ENCODE measurements around the gene XCL2. TPM values are rescaled to one million over a fixed set of nuclear protein-coding genes. Genes with fewer than 3 reads are reported as not detected.
"Not testable (repeated sequence)": the region's sequence is repeated elsewhere in the genome, so short reads cannot be mapped to it uniquely, and the experiment has no call there.

XCL2 gene
- total RNA-seq, 4 donors from 2014 or later = 1.7 to 4.5 TPM; not detected in 2

GRCh38 chr1:168553680-168554553 lies 10.1 kb upstream of the XCL2 start:
- H3K27me3 ChIP-seq = no peaks in the 10 kb centered on the region
- intact Hi-C loops (cut with DNase I; ENCODE audit: low total_unique reads) (no loop called here), in situ Hi-C loops (cut with MboI; ENCODE audit: low pct_ligation_motif_present in 1 of 4, low pct_unique_long_range_greater_than_20kb in 1 of 4, low sequenced_read_pairs in 3 of 4) (loop anchor here in 2 of 4 donors (25.0 kb wide), 2 partner anchors 117 to 217 kb away; no protein-coding TSS in a partner anchor)
- no peak overlapping the region for H3K27ac ChIP-seq
- no peaks in the 10 kb centered on the region for H3K36me3 ChIP-seq
- no peak for DNase-seq
- no peak overlapping the region for H3K4me3 ChIP-seq
- peaks cover 0 to 2% (median 0%) of the 10 kb centered on the region in 4 donors for H3K4me1 ChIP-seq
- no peak for TF ChIP-seq POLR2AphosphoS5 (IDR thresholded peaks at IDR 0.05)
- no peak for TF ChIP-seq POLR2A (IDR thresholded peaks at IDR 0.05)
- TF ChIP-seq, protein P1, sequence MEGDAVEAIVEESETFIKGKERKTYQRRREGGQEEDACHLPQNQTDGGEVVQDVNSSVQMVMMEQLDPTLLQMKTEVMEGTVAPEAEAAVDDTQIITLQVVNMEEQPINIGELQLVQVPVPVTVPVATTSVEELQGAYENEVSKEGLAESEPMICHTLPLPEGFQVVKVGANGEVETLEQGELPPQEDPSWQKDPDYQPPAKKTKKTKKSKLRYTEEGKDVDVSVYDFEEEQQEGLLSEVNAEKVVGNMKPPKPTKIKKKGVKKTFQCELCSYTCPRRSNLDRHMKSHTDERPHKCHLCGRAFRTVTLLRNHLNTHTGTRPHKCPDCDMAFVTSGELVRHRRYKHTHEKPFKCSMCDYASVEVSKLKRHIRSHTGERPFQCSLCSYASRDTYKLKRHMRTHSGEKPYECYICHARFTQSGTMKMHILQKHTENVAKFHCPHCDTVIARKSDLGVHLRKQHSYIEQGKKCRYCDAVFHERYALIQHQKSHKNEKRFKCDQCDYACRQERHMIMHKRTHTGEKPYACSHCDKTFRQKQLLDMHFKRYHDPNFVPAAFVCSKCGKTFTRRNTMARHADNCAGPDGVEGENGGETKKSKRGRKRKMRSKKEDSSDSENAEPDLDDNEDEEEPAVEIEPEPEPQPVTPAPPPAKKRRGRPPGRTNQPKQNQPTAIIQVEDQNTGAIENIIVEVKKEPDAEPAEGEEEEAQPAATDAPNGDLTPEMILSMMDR (IDR thresholded peaks at IDR 0.05) = no peak
- TF ChIP-seq EP300 (IDR thresholded peaks at IDR 0.05; ENCODE audit: low read depth) = no peak
- H3K9me3 ChIP-seq = no peaks in the 10 kb centered on the region
- 82% methylated on average over 2 to 5 of the region's 5 CpGs for WGBS, 2 donors (ENCODE audit: low coverage in 1 of 2)

DNA sequence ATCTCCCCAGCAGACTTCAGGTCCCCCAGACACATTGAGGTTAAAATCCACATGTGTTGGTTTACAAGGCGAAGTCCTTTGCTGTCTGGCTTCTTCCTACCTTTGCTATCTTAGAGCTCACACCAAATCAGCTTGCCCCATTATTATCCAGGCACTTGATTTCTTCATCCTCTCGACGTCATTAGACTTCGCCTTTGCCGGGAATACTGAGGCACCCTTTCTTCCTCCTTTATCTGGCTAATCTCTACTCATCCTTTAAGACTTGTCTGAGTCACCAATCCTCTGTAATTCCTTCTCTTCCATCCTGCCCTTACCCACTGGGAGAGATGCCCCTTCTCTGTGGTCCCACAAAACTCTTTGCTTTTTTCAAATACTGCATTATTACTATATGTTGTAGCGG lies 9.2 kb upstream of the XCL2 start:
- H3K36me3 ChIP-seq = no peaks in the 10 kb centered on the region
- in situ Hi-C loops (cut with MboI; ENCODE audit: low pct_ligation_motif_present in 1 of 4, low pct_unique_long_range_greater_than_20kb in 1 of 4, low sequenced_read_pairs in 3 of 4) = loop anchor here in 2 of 4 donors (25.0 kb wide), 2 partner anchors 116 to 216 kb away; no protein-coding TSS in a partner anchor
- DNase-seq = no peak
- H3K27ac ChIP-seq = no peak overlapping the region
- no peaks in the 10 kb centered on the region for H3K9me3 ChIP-seq
- intact Hi-C loops (cut with DNase I; ENCODE audit: low total_unique reads) = no loop called here
- no peak overlapping the region for H3K4me3 ChIP-seq
- TF ChIP-seq POLR2AphosphoS5 (IDR thresholded peaks at IDR 0.05) = no peak
- TF ChIP-seq, protein P1 (IDR thresholded peaks at IDR 0.05) = no peak
- no peak for TF ChIP-seq EP300 (IDR thresholded peaks at IDR 0.05; ENCODE audit: low read depth)
- no peak for TF ChIP-seq POLR2A (IDR thresholded peaks at IDR 0.05)
- no peaks in the 10 kb centered on the region for H3K27me3 ChIP-seq
- peaks cover 0 to 2% (median 0%) of the 10 kb centered on the region in 4 donors for H3K4me1 ChIP-seq
- 85% methylated on average over 6 of the region's 6 CpGs for WGBS, 2 donors (ENCODE audit: low coverage in 1 of 2)

- no peaks in the 10 kb centered on the region for H3K27me3 ChIP-seq
- no peak overlapping the region for H3K4me3 ChIP-seq
- H3K4me1 ChIP-seq = no peaks in the 10 kb centered on the region
- no peak overlapping the region for H3K27ac ChIP-seq
- H3K9me3 ChIP-seq = no peaks in the 10 kb centered on the region
- WGBS, 2 donors (ENCODE audit: low coverage in 1 of 2) = 85 to 90% methylated on average over 4 of the region's 4 CpGs
- TF ChIP-seq EP300 (IDR thresholded peaks at IDR 0.05; ENCODE audit: low read depth) (no peak), POLR2AphosphoS5 (IDR thresholded peaks at IDR 0.05) (no peak), POLR2A (IDR thresholded peaks at IDR 0.05) (no peak)
- TF ChIP-seq, protein P1 (IDR thresholded peaks at IDR 0.05) = no peak
- H3K36me3 ChIP-seq = no peaks in the 10 kb centered on the region
- in situ Hi-C loops (cut with MboI; ENCODE audit: low pct_ligation_motif_present in 1 of 4, low pct_unique_long_range_greater_than_20kb in 1 of 4, low sequenced_read_pairs in 3 of 4) (loop anchor here in 2 of 4 donors (25.0 kb wide), 2 partner anchors 114 to 214 kb away; no protein-coding TSS in a partner anchor), intact Hi-C loops (cut with DNase I; ENCODE audit: low total_unique reads) (no loop called here)
- no peak for DNase-seq
Observed at GRCh38 chr1:168551688-168552087, 7.9 kb upstream of the XCL2 start.

DNA sequence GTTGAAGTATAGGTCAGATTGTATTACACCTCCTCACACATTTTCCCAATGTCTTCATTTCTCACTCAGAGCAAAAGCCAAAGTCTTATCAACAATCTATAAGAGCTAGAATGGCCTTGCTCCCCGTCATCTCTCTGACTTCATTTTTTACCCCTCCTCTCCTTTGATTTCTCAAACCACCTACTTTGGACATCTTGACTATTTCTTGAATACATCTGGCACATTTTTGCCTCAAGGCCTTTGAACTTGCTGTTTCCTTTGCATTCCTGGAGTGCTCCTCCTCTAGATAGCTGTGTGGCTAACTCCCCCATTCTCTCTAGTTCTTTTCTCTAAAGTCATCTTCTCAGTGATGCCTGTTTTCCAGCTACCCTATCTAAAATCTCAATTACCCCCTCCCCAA lies 7.2 kb upstream of the XCL2 start:
- Histone ChIP-seq H3K4me1 (no peaks in the 10 kb centered on the region), H3K36me3 (no peaks in the 10 kb centered on the region), H3K9me3 (no peaks in the 10 kb centered on the region), H3K27me3 (no peaks in the 10 kb centered on the region), H3K4me3 (no peak overlapping the region), H3K27ac (no peak overlapping the region)
- no peak for DNase-seq
- in situ Hi-C loops (cut with MboI; ENCODE audit: low pct_ligation_motif_present in 1 of 4, low pct_unique_long_range_greater_than_20kb in 1 of 4, low sequenced_read_pairs in 3 of 4) (loop anchor here in 2 of 4 donors (25.0 kb wide), 2 partner anchors 114 to 214 kb away; no protein-coding TSS in a partner anchor), intact Hi-C loops (cut with DNase I; ENCODE audit: low total_unique reads) (no loop called here)
- TF ChIP-seq EP300 (IDR thresholded peaks at IDR 0.05; ENCODE audit: low read depth) (no peak), POLR2A (IDR thresholded peaks at IDR 0.05) (no peak), POLR2AphosphoS5 (IDR thresholded peaks at IDR 0.05) (no peak)
- TF ChIP-seq, protein P1 (IDR thresholded peaks at IDR 0.05) = no peak
- 80 to 87% methylated on average over 1 of the region's 1 CpG for WGBS, 2 donors (ENCODE audit: low coverage in 1 of 2)

DNA sequence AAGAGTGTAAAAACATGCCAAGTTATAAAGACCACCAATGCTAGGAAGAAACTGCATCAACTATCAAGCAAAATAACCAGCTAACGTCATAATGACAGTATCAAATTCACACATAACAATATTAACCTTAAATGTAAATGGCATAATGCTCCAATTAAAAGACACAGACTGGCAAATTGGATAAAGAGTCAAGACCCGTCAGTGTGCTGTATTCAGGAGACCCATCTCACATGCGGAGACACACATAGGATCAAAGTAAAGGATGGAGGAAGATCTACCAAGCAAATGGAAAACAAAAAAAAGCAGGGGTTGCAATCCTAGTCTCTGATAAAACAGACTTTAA lies 2.7 kb upstream of the XCL2 start:
- H3K9me3 ChIP-seq; H3K27ac ChIP-seq; H3K36me3 ChIP-seq; intact Hi-C loops (cut with DNase I; ENCODE audit: low total_unique reads); in situ Hi-C loops (cut with MboI; ENCODE audit: low pct_ligation_motif_present in 1 of 4, low pct_unique_long_range_greater_than_20kb in 1 of 4, low sequenced_read_pairs in 3 of 4); DNase-seq; H3K27me3 ChIP-seq; H3K4me1 ChIP-seq; H3K4me3 ChIP-seq: not testable (repeated sequence)
- 80 to 92% methylated on average over 2 to 3 of the region's 3 CpGs for WGBS, 2 donors (ENCODE audit: low coverage in 1 of 2)
